ENCODE data around the gene ALKBH6.
A peak's percentile ranks its signal among the peaks of the same experiment; 100 is the strongest.

The ALKBH6 gene

GRCh38 chr19:35988824-35989223 lies 25.2 kb downstream of the ALKBH6 start:
- TF ChIP-seq PPARA (CRISPR knock-in tag; IDR thresholded peaks at IDR 0.05; ENCODE audit: borderline replicate concordance) (no peak), GLIS3 (CRISPR knock-in tag; IDR thresholded peaks at IDR 0.05) (no peak)
- no peak for ATAC-seq

DNA sequence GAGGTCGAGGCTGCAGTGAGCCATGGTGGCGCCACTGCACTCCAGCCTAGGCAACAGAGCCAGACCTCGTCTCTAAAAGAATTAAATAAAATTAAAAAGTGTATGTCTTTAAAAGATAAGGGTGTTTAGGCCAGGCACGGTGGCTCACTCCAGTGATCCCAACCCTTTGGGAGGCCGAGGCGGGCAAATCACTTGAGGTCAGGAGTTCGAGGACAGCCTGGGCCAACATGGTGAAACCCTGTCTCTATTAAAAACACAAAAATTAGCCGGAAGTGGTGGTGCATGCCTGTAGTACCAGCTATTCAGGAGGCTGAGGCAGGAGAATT lies 26.5 kb downstream of the ALKBH6 start:
- TF ChIP-seq, protein P1, sequence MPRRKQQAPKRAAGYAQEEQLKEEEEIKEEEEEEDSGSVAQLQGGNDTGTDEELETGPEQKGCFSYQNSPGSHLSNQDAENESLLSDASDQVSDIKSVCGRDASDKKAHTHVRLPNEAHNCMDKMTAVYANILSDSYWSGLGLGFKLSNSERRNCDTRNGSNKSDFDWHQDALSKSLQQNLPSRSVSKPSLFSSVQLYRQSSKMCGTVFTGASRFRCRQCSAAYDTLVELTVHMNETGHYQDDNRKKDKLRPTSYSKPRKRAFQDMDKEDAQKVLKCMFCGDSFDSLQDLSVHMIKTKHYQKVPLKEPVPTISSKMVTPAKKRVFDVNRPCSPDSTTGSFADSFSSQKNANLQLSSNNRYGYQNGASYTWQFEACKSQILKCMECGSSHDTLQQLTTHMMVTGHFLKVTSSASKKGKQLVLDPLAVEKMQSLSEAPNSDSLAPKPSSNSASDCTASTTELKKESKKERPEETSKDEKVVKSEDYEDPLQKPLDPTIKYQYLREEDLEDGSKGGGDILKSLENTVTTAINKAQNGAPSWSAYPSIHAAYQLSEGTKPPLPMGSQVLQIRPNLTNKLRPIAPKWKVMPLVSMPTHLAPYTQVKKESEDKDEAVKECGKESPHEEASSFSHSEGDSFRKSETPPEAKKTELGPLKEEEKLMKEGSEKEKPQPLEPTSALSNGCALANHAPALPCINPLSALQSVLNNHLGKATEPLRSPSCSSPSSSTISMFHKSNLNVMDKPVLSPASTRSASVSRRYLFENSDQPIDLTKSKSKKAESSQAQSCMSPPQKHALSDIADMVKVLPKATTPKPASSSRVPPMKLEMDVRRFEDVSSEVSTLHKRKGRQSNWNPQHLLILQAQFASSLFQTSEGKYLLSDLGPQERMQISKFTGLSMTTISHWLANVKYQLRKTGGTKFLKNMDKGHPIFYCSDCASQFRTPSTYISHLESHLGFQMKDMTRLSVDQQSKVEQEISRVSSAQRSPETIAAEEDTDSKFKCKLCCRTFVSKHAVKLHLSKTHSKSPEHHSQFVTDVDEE (CRISPR knock-in tag; IDR thresholded peaks at IDR 0.05), result peak; percentile 36; the same call in 1 of the 2 replicates
- no peak for TF ChIP-seq ZNF70 (CRISPR knock-in tag; IDR thresholded peaks at IDR 0.05)
- no peak for ATAC-seq

GRCh38 chr19:35986664-35987570 lies 27.1 kb downstream of the ALKBH6 start:
- peak; percentile 86 for ATAC-seq
- TF ChIP-seq BACH2 (CRISPR knock-in tag; IDR thresholded peaks at IDR 0.05; ENCODE audit: borderline replicate concordance) (no peak), POU6F1 (CRISPR knock-in tag; IDR thresholded peaks at IDR 0.05; ENCODE audit: borderline replicate concordance, low read depth) (no peak), ZNF565 (CRISPR knock-in tag; conservative IDR thresholded peaks at IDR 0.05; ENCODE audit: low read depth) (no peak), PATZ1 (CRISPR knock-in tag; IDR thresholded peaks at IDR 0.05; ENCODE audit: borderline replicate concordance) (no peak; the same call in 1 of the 2 replicates), ZNF8 (CRISPR knock-in tag; IDR thresholded peaks at IDR 0.05) (no peak), ZFP30 (CRISPR knock-in tag; IDR thresholded peaks at IDR 0.05) (no peak), ARNTL (CRISPR knock-in tag; IDR thresholded peaks at IDR 0.05; ENCODE audit: borderline replicate concordance, low read depth) (no peak), ZNF70 (CRISPR knock-in tag; IDR thresholded peaks at IDR 0.05) (no peak), TOX (CRISPR knock-in tag; IDR thresholded peaks at IDR 0.05; ENCODE audit: borderline replicate concordance) (no peak), RARB (CRISPR knock-in tag; IDR thresholded peaks at IDR 0.05) (no peak), TCF4 (CRISPR knock-in tag; IDR thresholded peaks at IDR 0.05; ENCODE audit: borderline replicate concordance) (no peak), ISL1 (CRISPR knock-in tag; IDR thresholded peaks at IDR 0.05) (no peak), ZC3H10 (CRISPR knock-in tag; IDR thresholded peaks at IDR 0.05) (no peak), ZFP3 (CRISPR knock-in tag; IDR thresholded peaks at IDR 0.05) (no peak), GLIS3 (CRISPR knock-in tag; IDR thresholded peaks at IDR 0.05) (no peak), CSDC2 (CRISPR knock-in tag; IDR thresholded peaks at IDR 0.05) (no peak)
- TF ChIP-seq, protein P1 (CRISPR knock-in tag; IDR thresholded peaks at IDR 0.05), result no peak

- no peak for ATAC-seq
- TF ChIP-seq RARB (CRISPR knock-in tag; IDR thresholded peaks at IDR 0.05) (no peak), ESRRG (CRISPR knock-in tag; IDR thresholded peaks at IDR 0.05) (no peak), ZNF565 (CRISPR knock-in tag; conservative IDR thresholded peaks at IDR 0.05; ENCODE audit: low read depth) (no peak), BACH2 (CRISPR knock-in tag; IDR thresholded peaks at IDR 0.05; ENCODE audit: borderline replicate concordance) (no peak), TCF4 (CRISPR knock-in tag; IDR thresholded peaks at IDR 0.05; ENCODE audit: borderline replicate concordance) (no peak), ZNF70 (CRISPR knock-in tag; IDR thresholded peaks at IDR 0.05) (no peak), CSRNP3 (CRISPR knock-in tag; IDR thresholded peaks at IDR 0.05) (no peak), ZC3H10 (CRISPR knock-in tag; IDR thresholded peaks at IDR 0.05) (no peak), SNAI2 (CRISPR knock-in tag; IDR thresholded peaks at IDR 0.05) (no peak)
- TF ChIP-seq, protein P1 (CRISPR knock-in tag; IDR thresholded peaks at IDR 0.05), result no peak
Observed at GRCh38 chr19:35986111-35986510, 27.9 kb downstream of the ALKBH6 start.

Measured in SK-N-SH treated with all-trans-retinoic acid at 6 μM for 48 hours (cell line).